SK-N-SH treated with all-trans-retinoic acid at 6 μM for 48 hours (cell line): ENCODE measurements around the gene RAI14.

Source experiments
- ESRRG ChIP-seq: fragments of 250-450 bp; sonication (Bioruptor Pico); IDR thresholded peaks from 2 replicates; pipeline ENCODE4 v1.6.1; 2021; ENCODE audit warnings: mild to moderate bottlenecking
- PATZ1 ChIP-seq: fragments of 250-450 bp; sonication (Bioruptor Pico); IDR thresholded peaks from 2 replicates; pipeline ENCODE4 v1.8.0; 2020; ENCODE audit warnings: mild to moderate bottlenecking, moderate library complexity, borderline replicate concordance
- ZC3H10 ChIP-seq: fragments of 250-450 bp; sonication (Bioruptor Pico); IDR thresholded peaks from 2 replicates; pipeline ENCODE4 v1.5.1; 2021; ENCODE audit warnings: mild to moderate bottlenecking, moderate library complexity

- TF ChIP-seq ZC3H10: no peak
- no peak for TF ChIP-seq PATZ1 (CRISPR knock-in tag)
- TF ChIP-seq ESRRG (CRISPR knock-in tag): no peak
Measured at GRCh38 chr5:34863946-34864345, 207.8 kb downstream of the RAI14 start.
